ENCODE measurements around the gene UBE2O. TPM values are rescaled to one million over a fixed set of nuclear protein-coding genes. Genes with fewer than 3 reads are reported as not detected.
A peak's percentile ranks its signal among the peaks of the same experiment; 100 is the strongest.

Gene UBE2O
- total RNA-seq, 6 experiments from 2014 or later, result 24.3 to 26.0 (median 24.5) TPM

DNA sequence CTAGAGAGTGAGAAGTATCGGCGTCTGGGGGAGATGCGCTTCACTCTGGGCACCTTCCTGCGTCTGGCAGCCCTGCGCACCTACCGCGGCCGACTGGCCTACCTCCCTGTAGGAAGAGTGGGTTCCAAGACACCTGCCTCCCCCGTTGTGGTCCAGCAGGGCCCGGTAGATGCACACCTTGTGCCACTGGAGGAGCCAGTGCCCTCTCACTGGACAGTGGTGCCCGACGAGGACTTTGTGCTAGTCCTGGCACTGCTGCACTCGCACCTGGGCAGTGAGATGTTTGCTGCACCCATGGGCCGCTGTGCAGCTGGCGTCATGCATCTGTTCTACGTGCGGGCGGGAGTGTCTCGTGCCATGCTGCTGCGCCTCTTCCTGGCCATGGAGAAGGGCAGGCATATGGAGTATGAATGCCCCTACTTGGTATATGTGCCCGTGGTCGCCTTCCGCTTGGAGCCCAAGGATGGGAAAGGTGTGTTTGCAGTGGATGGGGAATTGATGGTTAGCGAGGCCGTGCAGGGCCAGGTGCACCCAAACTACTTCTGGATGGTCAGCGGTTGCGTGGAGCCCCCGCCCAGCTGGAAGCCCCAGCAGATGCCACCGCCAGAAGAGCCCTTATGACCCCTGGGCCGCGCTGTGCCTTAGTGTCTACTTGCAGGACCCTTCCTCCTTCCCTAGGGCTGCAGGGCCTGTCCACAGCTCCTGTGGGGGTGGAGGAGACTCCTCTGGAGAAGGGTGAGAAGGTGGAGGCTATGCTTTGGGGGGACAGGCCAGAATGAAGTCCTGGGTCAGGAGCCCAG, 65.8 kb downstream of the UBE2O start:
- peaks cover 29% of the 10 kb centered on the region for H3K27me3 Mint-ChIP-seq (ENCODE audit: insufficient read depth)
- DNase-seq, result no peak
- H3K4me3 Mint-ChIP-seq, result peak overlapping the region; percentile 88
- H3K27ac Mint-ChIP-seq, result peak overlapping the region; percentile 87
- H3K36me3 Mint-ChIP-seq (ENCODE audit: low read depth), result peaks cover 18% of the 10 kb centered on the region
- H3K9me3 Mint-ChIP-seq, result no peaks in the 10 kb centered on the region; the same call in 1 of the 2 replicates
- peaks cover 20% of the 10 kb centered on the region for H3K4me1 Mint-ChIP-seq (ENCODE audit: low read depth)
- TF ChIP-seq, protein P1, sequence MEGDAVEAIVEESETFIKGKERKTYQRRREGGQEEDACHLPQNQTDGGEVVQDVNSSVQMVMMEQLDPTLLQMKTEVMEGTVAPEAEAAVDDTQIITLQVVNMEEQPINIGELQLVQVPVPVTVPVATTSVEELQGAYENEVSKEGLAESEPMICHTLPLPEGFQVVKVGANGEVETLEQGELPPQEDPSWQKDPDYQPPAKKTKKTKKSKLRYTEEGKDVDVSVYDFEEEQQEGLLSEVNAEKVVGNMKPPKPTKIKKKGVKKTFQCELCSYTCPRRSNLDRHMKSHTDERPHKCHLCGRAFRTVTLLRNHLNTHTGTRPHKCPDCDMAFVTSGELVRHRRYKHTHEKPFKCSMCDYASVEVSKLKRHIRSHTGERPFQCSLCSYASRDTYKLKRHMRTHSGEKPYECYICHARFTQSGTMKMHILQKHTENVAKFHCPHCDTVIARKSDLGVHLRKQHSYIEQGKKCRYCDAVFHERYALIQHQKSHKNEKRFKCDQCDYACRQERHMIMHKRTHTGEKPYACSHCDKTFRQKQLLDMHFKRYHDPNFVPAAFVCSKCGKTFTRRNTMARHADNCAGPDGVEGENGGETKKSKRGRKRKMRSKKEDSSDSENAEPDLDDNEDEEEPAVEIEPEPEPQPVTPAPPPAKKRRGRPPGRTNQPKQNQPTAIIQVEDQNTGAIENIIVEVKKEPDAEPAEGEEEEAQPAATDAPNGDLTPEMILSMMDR (IDR thresholded peaks at IDR 0.05), result no peak

DNA sequence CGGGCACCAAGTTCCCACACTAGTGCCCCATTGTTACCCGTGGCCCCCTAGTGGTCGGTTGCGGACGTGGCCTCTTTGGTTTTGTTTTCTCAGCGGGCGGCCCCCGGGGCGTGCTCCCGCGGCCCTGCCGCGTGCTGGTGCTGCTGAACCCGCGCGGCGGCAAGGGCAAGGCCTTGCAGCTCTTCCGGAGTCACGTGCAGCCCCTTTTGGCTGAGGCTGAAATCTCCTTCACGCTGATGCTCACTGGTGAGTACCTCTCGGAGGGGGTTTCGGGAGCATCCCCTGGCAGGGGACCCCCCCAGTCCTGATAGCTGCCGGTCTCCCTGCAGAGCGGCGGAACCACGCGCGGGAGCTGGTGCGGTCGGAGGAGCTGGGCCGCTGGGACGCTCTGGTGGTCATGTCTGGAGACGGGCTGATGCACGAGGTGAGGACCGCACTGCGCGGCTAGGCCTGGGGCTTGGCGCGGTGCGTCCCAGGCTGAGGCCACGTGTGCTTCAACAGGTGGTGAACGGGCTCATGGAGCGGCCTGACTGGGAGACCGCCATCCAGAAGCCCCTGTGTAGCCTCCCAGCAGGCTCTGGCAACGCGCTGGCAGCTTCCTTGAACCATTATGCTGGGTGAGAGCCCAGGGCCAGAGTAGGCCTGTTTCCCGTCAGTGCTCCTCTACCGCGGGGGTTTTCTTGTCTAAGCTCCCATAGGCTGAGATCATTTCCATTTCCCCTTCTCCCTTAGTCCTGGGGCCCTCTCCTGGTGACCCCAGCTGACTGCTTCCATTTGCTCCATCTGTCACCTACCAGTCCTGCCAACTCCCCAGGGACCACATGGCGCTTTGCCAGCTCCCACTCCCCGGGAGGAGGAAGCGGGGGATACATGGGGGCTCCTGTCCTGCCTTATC, 66.8 kb downstream of the UBE2O start:
- peaks cover 25% of the 10 kb centered on the region for H3K27me3 Mint-ChIP-seq (ENCODE audit: insufficient read depth)
- DNase-seq, result peak; percentile 80
- no peaks in the 10 kb centered on the region; the same call in 1 of the 2 replicates for H3K9me3 Mint-ChIP-seq
- H3K27ac Mint-ChIP-seq, result peak overlapping the region; percentile 87
- H3K4me1 Mint-ChIP-seq (ENCODE audit: low read depth), result peaks cover 20% of the 10 kb centered on the region
- TF ChIP-seq, protein P1 (IDR thresholded peaks at IDR 0.05), result peak; percentile 98
- H3K4me3 Mint-ChIP-seq, result peak overlapping the region; percentile 88
- H3K36me3 Mint-ChIP-seq (ENCODE audit: low read depth), result peaks cover 18% of the 10 kb centered on the region

DNA sequence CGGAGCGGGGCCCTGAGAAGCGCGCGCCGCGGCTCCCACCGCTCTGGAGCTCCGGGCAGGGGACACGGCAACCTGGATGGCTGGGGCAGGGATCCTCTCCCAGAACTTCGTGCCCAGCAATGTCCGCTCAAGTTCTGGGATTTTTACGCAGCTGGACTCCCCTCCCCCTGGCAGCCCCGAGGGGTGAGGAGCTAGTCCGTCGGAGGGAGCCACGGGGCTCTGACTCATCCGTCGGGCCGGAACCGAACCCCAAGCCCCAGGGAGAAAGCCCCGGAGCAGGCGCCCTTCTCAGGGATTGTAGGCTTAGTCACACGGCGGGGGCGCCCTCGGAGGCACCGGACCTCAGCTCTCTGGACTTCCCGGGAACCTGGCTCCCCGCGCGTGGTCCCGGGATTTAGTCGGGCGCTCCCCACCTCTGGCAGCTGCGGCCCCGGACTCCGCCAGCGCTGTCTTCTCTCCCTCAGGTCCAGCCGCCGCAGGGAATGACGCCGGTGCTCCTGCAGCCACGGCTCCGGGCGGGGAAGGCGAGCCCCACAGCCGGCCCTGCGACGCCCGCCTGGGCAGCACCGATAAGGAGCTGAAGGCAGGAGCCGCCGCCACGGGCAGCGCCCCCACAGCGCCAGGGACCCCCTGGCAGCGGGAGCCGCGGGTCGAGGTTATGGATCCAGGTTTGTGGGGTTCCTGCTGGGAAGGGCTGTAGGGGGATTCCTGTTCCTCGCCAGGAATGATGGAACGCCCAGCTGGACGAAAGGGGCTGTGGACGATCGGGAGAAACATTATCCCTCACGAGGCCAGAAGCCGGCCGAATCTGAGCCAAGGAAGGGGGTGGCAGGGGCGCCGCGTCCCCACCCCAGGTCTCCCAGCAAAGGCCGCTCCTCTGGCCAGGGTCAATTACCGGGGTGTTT, 67.7 kb downstream of the UBE2O start:
- TF ChIP-seq, protein P1 (IDR thresholded peaks at IDR 0.05), result no peak
- Mint-ChIP-seq H3K27me3 (ENCODE audit: insufficient read depth) (peaks cover 21% of the 10 kb centered on the region), H3K9me3 (no peaks in the 10 kb centered on the region; the same call in 1 of the 2 replicates), H3K4me1 (ENCODE audit: low read depth) (peaks cover 20% of the 10 kb centered on the region), H3K4me3 (peak overlapping the region; percentile 88), H3K27ac (peak overlapping the region; percentile 87), H3K36me3 (ENCODE audit: low read depth) (peaks cover 18% of the 10 kb centered on the region)
- peak; percentile 70 for DNase-seq

DNA sequence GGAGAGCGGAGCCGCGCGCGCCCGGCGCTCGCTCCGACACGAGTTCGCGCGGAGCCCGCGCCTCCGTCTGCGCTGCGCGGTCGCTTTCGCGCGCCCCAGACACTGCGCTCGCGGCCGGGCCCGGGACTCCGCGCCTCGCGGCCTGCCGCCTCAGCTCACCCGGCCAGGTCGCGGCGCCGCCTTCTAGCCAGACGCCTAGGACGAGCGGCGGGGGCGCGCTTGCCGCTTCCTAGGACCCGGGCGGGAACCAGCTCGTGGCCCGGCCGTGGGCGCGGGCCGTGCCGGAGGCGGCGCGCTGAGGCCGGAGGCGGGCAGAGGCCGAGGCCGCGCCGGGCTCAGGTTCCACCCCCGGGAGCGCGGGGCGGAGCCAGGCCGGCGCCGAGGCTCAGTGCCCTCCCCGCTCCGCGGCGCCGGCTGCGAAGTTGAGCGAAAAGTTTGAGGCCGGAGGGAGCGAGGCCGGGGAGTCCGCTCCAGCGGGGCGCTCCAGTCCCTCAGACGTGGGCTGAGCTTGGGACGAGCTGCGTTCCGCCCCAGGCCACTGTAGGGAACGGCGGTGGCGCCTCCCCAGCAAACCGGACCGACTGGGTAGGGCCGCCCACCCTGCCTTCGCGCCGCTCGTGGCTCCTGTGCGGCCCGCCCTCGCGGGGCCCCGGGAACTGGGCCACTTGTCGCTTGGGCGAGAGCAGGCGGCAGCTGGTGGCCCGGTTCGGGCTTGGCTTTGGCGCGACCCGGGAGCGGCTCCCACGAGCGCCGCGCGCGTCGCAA, 68.5 kb downstream of the UBE2O start, which contains the start of gene SPHK1:
Gene SPHK1, plus strand, starts transcription at position 388 of the 765 bp plus-strand sequence. CDS start 1,036 bp downstream, outside the sequence.
- Mint-ChIP-seq H3K9me3 (no peaks in the 10 kb centered on the region; the same call in 1 of the 2 replicates), H3K36me3 (ENCODE audit: low read depth) (peaks cover 18% of the 10 kb centered on the region), H3K4me1 (ENCODE audit: low read depth) (peaks cover 24% of the 10 kb centered on the region), H3K27me3 (ENCODE audit: insufficient read depth) (peaks cover 15% of the 10 kb centered on the region), H3K27ac (peak within 1 kb of the TSS; percentile 89), H3K4me3 (peak within 1 kb of the TSS; percentile 90)
- peak; percentile 66 for DNase-seq
- TF ChIP-seq, protein P1 (IDR thresholded peaks at IDR 0.05), result no peak
